Tibial artery (tissue), 4 donors: ENCODE measurements around the gene TREH.

Source experiments
- DNase-seq, 2 donors: peaks; one replicate each; pipeline ENCODE4 v3.0.0-alpha.2; 2019
- H3K27ac ChIP-seq, 2 donors: fragments of 200-600 bp; sonication (generic) in 1 of 2; 1 replicate in 1 of 2; 2 replicates in 1 of 2; pipeline ENCODE4 v1.5.1; 2018 to 2019; ENCODE audit warnings: mild to moderate bottlenecking in 1 of 2
- H3K27me3 ChIP-seq, 2 donors: fragments of 200-600 bp; sonication (generic) in 1 of 2; one replicate each; pipeline versions ENCODE4 v1.5.1 to v1.6.0; 2016 to 2019
- H3K36me3 ChIP-seq, 3 donors: fragments of 200-600 bp; sonication (generic) in 2 of 3; one replicate each; pipeline ENCODE4 v1.5.1; 2016 to 2019; ENCODE audit warnings: mild to moderate bottlenecking in 2 of 3
- H3K4me1 ChIP-seq, 4 donors: fragments of 200-600 bp; sonication (generic) in 2 of 4; 1 replicate in 3 of 4; 2 replicates in 1 of 4; pipeline ENCODE4 v1.5.1; 2016 to 2019
- H3K4me3 ChIP-seq, 2 donors: fragments of 200-600 bp; sonication (generic) in 1 of 2; 1 replicate in 1 of 2; 2 replicates in 1 of 2; pipeline ENCODE4 v1.5.1; 2018 to 2019; ENCODE audit warnings: mild to moderate bottlenecking in 2 of 2
- H3K9me3 ChIP-seq, 3 donors: fragments of 200-600 bp; sonication (generic) in 1 of 3; one replicate each; pipeline ENCODE4 v1.5.1; 2016 to 2019
- CTCF ChIP-seq, 2 experiments: fragments of 200-600 bp in 1 of 2; fragments of 450-650 bp in 1 of 2; IDR thresholded peaks; one replicate each; pipeline ENCODE4 v1.5.1; 2017 to 2019; ENCODE audit warnings: antibody characterized with exemption in 2 of 2, mild to moderate bottlenecking in 1 of 2, moderate library complexity in 1 of 2
- intact Hi-C: fragments of 100-400 bp; cut with DNase I; formaldehyde crosslinking; loops from one replicate; pipeline ENCODE4 v1.15.0; 2023; ENCODE audit warnings: low total_unique reads

The TREH gene

GRCh38 chr11:118662401-118663271 lies 16.8 kb downstream of the TREH start:
- H3K27ac ChIP-seq: no peak overlapping the region
- peaks cover 0 to 7% of the 10 kb centered on the region in 2 donors for H3K27me3 ChIP-seq
- TF ChIP-seq CTCF (IDR thresholded peaks at IDR 0.05): no peak
- H3K9me3 ChIP-seq: no peaks in the 10 kb centered on the region
- peaks cover 0 to 7% (median 0%) of the 10 kb centered on the region in 3 donors for H3K36me3 ChIP-seq
- no peak overlapping the region for H3K4me3 ChIP-seq
- peaks cover 0 to 17% (median 8%) of the 10 kb centered on the region in 4 donors for H3K4me1 ChIP-seq
- intact Hi-C loops: no loop called here
- DNase-seq: peak in 1 of 2 donors; percentile 56

GRCh38 chr11:118661425-118662301 lies 17.8 kb downstream of the TREH start:
- peak in 1 of 2 donors; percentile 62 for DNase-seq
- intact Hi-C loops: no loop called here
- H3K4me3 ChIP-seq: no peak overlapping the region
- no peak for TF ChIP-seq CTCF (IDR thresholded peaks at IDR 0.05)
- peaks cover 0 to 17% (median 8%) of the 10 kb centered on the region in 4 donors for H3K4me1 ChIP-seq
- peaks cover 0 to 7% of the 10 kb centered on the region in 2 donors for H3K27me3 ChIP-seq
- H3K36me3 ChIP-seq: peaks cover 0 to 17% (median 6%) of the 10 kb centered on the region in 3 donors
- H3K27ac ChIP-seq: no peak overlapping the region
- no peaks in the 10 kb centered on the region for H3K9me3 ChIP-seq

- TF ChIP-seq CTCF (IDR thresholded peaks at IDR 0.05): no peak
- no peak overlapping the region for H3K27ac ChIP-seq
- H3K4me3 ChIP-seq: no peak overlapping the region
- H3K36me3 ChIP-seq: peaks cover under 1 to 25% (median 15%) of the 10 kb centered on the region in 3 donors
- DNase-seq: peak in 1 of 2 donors; percentile 59
- intact Hi-C loops: no loop called here
- peaks cover 0 to 17% (median 8%) of the 10 kb centered on the region in 4 donors for H3K4me1 ChIP-seq
- H3K27me3 ChIP-seq: peaks cover 0 to 7% of the 10 kb centered on the region in 2 donors
- H3K9me3 ChIP-seq: no peaks in the 10 kb centered on the region
These were observed 18.6 kb downstream of the TREH start for GRCh38 chr11:118660681-118661424.

- no peak for TF ChIP-seq CTCF (IDR thresholded peaks at IDR 0.05)
- peaks cover 7 to 33% (median 22%) of the 10 kb centered on the region in 3 donors for H3K36me3 ChIP-seq
- H3K27ac ChIP-seq: peak overlapping the region in 1 of 2 donors; percentile 63
- DNase-seq: peak in 1 of 2 donors; percentile 66
- no peak overlapping the region for H3K4me3 ChIP-seq
- H3K4me1 ChIP-seq: peaks cover 0 to 17% (median 8%) of the 10 kb centered on the region in 4 donors
- no peaks in the 10 kb centered on the region for H3K9me3 ChIP-seq
- peaks cover 0 to 7% of the 10 kb centered on the region in 2 donors for H3K27me3 ChIP-seq
- intact Hi-C loops: loop anchor here (5.0 kb wide), 1 partner anchor 68 kb away; no protein-coding TSS in a partner anchor
These were observed 19.3 kb downstream of the TREH start for GRCh38 chr11:118659953-118660680.
